Measurements from ENCODE around the gene MAGEA6.
"Not testable (repeated sequence)": the region's sequence is repeated elsewhere in the genome, so short reads cannot be mapped to it uniquely, and the experiment has no call there.

Gene MAGEA6, protein sequence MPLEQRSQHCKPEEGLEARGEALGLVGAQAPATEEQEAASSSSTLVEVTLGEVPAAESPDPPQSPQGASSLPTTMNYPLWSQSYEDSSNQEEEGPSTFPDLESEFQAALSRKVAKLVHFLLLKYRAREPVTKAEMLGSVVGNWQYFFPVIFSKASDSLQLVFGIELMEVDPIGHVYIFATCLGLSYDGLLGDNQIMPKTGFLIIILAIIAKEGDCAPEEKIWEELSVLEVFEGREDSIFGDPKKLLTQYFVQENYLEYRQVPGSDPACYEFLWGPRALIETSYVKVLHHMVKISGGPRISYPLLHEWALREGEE

GRCh38 chrX:152769549-152770289, at the start of gene MAGEA6:
Gene MAGEA6 (minus strand): TSS chrX:152769689. CDS start chrX:152767650, 2,039 bp downstream.
- not testable (repeated sequence) for DNase-seq (ENCODE audit: low read depth)

DNA sequence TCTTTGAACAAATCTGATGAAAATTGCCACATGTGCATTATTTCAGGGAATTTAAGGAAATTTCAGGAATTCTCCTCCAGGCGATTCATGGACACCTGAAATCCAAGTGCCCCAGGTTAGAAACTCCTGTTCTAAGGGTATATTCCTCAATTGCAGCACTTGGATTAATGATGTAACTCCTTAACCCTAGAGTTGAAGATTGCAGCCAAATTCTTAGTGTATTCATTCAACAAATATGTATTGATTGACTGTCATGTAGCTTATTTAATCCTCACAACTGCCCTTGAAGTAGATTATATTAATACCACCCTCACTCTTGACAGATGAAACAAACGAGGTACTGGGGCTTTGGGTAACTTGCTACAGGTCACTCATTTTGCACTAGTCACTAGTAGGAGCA, 49.8 kb upstream of the MAGEA6 start:
- no peak for DNase-seq (ENCODE audit: low read depth)

DNA sequence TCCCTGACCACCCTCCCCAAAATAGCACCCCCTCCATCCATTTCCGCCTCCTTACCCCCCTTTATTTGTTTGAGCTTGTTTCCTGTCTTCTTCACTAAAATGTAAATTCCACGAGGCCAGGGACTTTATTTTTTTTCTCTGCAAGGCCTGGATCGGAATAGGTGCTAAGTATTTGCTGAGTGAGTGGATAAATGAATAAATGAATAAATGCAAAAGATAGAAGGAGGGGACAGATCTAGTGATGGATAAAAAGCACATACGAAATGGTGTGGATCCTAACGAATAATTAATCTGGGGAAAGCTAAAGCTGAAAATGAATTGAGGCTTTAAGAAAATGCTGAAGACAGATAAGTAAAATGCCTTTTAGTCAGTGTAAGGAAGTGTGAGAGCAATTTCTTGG, 48.9 kb upstream of the MAGEA6 start:
- no peak for DNase-seq (ENCODE audit: low read depth)

DNA sequence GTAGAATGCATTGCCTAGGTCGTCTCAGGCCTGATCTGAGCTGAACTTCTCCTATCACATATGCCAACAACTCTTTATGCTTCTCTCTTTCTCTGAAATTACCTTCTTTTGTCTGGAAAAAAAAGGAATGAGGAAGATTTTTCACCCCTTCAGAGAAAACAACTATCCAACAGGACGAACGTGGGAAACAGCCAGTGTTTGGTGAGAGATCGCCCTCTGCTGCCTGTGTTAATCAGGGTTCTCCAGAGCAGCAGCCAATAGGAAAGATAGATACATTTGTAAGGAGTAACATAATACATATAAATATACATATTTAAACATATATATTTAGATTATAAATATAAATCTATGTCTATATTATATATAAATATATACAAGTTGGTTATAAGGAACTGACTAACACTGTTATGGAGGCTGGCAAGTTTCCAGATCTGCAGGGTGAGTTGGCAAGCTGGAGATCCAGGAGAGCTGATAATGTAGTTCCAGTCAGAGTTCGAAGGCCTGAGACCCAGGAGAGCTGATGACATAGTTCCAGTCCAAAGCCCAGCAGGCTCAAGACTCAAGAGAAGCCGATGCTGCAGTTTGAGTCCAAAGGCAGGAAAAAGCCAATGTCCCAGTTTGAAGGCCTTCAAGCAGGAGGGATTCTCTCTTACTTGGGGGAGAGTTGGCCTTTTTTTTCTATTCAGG, 47.7 kb upstream of the MAGEA6 start:
- DNase-seq (ENCODE audit: low read depth) = peak; percentile 45

DNA sequence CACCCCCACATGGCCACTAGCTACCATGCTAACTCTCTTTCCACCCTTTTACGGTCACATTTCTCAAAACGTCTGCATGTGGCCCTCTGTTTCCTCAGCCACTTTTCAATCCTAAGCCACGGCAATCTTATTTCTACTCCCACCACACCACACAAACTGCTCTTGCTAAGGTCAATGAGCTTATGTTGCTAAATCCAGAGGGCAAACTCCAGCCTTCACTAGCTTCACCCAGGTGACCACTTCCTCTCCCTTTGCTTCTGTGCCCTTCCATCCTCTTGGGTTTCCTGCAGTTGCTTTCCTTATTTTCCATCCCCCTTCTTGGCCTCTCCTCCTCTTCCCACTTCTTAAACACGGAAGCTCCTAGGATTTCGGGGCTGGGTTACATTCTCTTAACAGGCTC, 44.6 kb upstream of the MAGEA6 start:
- no peak for DNase-seq (ENCODE audit: low read depth)

DNA sequence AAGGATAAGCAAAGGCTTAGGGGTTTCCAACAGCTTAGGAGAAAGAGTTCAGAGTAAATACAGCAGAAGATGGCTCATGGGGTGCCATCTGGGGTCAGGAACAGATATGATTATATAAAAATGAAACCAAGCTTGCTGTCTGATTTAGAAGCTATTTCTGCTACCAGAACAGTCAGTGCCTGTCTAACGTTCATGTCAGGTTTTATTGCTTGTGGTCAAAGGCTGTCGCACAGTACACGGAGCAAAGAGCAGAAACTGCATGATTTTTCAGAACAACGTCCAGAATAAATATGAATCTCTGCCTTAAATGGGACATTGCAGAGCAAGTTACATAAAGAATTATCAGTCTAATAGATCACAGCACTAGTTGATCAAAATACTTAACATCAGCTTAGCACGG, 43.7 kb upstream of the MAGEA6 start:
- DNase-seq (ENCODE audit: low read depth) = no peak

DNA sequence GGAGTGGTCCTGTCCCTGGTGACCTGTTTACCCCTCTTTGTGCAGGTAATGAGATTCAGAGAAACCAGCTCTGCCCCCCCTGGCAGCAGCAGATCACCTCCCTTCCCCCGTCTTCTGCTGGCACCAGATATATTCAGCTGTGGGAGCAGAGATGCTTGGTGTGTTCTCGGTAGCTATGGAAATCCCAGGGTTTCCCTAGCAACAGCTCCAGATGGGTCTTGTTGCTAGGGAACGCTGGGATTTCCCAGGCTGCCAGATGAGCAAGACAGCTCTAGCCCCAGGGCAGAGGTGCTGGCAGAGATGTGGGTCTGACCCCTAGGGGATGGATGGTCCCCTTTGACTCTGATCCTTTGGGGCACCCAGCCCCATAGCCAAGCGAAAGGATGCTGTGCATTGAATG, 40.9 kb upstream of the MAGEA6 start:
- no peak for DNase-seq (ENCODE audit: low read depth)

GRCh38 chrX:152806035-152806434, 36.5 kb upstream of the MAGEA6 start:
- DNase-seq (ENCODE audit: low read depth) = no peak

- no peak for DNase-seq (ENCODE audit: low read depth)
Observed at GRCh38 chrX:152798945-152799344, 29.5 kb upstream of the MAGEA6 start.

DNA sequence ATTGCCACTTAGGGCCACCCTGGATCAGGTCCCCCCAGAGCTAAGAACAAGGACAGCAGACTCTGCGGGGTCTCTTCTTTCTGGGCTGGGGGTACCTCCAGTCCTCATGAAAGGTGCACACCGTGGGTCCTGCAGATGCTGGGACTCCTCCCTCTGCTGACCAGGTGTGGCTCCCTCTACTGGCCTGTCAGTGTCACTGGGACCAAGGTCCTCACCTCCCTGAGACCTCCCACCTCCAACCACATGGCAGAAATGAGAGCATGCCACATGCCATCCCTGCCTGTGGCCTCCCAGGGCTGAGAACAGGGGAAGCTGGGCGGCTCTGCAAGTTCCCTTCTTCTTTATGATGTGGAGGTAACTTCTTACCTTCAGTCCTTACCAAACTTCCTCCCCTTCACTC, 17.6 kb upstream of the MAGEA6 start:
- DNase-seq (ENCODE audit: low read depth) = not testable (repeated sequence)

DNA sequence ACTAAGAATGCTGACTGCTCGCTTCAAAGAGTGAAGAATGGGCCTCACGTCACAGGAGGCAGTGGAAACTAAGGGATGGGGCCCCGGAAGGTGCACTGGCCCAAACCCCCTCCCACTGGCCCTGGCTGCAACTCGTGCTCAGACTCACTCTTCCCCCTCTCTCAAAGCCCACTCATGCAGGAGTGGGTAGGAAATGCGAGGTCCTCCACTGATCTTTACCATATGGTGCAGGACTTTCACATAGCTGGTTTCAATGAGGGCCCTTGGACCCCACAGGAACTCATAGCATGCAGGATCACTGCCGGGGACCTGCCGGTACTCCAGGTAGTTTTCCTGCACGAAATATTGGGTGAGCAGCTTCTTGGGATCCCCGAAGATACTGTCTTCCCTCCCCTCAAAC, 2.9 kb downstream of the MAGEA6 start:
- not testable (repeated sequence) for DNase-seq (ENCODE audit: low read depth)

GRCh38 chrX:152761582-152761981, 7.9 kb downstream of the MAGEA6 start:
- DNase-seq (ENCODE audit: low read depth) = not testable (repeated sequence)

GRCh38 chrX:152759544-152759943, 9.9 kb downstream of the MAGEA6 start:
- not testable (repeated sequence) for DNase-seq (ENCODE audit: low read depth)

GRCh38 chrX:152758918-152759317, 10.6 kb downstream of the MAGEA6 start, which contains the start of gene CSAG3:
Gene CSAG3 (plus strand): TSS chrX:152759218.
- DNase-seq (ENCODE audit: low read depth) = not testable (repeated sequence)

DNA sequence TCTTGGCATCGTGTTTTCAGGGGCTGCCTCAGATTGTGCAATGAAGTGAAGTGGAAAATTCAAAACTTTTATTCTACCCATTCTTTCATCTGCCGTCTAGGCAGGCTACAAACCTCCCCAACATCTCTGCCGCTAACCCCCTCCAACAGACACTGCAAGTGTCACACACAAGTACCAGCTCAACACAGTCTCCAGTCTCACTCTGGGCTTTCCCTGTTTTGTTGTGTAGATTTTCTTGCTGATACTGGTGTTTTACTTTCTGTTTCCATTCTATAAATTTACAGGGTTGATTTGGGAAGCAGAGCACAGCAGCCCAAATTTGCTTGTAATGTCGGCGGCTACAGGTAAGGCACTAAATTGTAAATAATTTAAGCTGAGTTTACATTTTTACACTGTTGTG, 14.6 kb downstream of the MAGEA6 start:
- DNase-seq (ENCODE audit: low read depth) = not testable (repeated sequence)

DNA sequence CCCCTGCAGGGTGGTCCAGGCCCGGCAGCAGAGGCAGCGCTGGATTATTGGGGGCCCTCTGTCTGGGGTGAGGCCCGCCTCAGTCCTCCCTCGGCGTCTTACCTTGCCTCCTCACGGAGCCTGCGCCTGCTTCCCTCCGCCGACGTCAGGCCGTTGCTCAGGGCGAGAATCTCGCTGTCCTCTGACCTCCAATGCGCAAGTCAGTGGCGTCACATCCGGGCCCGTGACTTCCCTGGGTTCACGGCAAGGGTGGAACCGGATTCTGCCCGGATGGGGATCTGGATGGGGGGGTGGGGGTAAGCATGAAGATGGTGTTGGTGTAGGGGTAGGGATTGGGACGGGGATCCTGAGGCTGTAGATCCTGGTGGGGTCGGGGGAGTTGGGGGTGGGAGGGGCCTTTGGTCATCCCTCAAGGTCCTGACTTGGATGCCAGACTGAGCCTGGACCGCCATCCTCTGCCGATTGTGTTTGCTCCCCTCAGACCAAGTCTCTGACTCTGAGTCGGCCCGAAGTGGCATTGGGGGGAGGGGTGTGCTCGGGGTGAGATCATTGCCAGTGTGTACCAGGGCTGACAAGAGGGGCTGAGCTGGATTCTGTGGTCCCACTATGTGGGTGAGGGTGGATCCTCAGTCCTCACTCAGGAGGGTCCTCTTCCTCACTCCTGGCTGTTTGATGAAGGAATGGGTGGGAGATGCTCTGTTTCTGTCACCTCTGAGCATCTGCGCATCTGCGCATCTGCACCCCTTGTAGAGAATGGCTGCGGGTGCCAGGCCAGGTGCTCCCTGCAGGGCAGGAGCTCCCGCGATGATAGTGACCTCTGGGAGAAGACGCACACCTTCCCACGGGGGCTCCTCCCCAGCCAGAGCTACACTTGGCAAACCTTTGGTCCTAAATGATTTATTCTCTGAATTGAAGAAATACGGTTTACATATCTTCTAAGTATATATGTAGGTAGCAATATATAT, 15.5 kb downstream of the MAGEA6 start, which contains the start of gene MAGEA2:
Gene MAGEA2 (minus strand): TSS at position 157 of the 965 bp plus-strand sequence. CDS start 2,479 bp downstream, outside the sequence.
- DNase-seq (ENCODE audit: low read depth) = not testable (repeated sequence)

DNA sequence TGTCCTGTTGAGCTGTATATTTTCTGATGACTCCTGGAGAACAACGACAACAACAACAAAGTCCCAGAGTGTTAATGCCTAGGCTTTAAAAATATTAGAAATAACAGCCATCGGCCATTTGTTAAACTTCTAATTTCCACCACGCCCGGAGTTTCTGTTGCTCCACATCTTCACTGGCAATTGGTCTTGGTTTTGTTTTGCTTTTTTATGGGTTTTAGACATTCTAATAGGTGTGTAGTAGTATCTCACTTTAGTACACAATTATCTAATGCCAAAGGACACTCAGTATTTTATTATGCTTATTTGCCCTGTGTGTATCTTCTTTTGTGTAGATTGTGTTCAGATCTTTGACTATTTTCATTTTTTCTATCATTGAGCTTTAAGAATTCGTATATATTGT, 30.9 kb downstream of the MAGEA6 start:
- DNase-seq (ENCODE audit: low read depth) = no peak

- DNase-seq (ENCODE audit: low read depth) = not testable (repeated sequence)
Observed at GRCh38 chrX:152736528-152736927, 33.0 kb downstream of the MAGEA6 start.

DNA sequence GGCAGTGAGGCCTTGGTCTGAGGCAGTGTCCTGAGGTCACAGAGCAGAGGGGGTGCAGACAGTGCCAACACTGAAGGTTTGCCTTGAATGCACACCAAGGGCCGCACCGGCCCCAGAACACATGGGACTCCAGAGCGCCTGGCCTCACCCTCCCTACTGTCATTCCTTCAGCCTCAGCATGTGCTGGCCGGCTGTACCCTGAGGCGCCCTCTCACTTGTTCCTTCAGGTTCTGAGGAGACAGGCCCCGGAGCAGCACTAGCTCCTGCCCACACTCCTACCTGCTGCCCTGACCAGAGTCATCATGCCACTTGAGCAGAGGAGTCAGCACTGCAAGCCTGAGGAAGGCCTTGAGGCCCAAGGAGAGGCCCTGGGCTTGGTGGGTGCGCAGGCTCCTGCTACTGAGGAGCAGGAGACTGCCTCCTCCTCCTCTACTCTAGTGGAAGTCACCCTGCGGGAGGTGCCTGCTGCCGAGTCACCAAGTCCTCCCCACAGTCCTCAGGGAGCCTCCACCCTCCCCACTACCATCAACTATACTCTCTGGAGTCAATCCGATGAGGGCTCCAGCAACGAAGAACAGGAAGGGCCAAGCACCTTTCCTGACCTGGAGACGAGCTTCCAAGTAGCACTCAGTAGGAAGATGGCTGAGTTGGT, 33.5 kb downstream of the MAGEA6 start:
- no peak for DNase-seq (ENCODE audit: low read depth)

- DNase-seq (ENCODE audit: low read depth) = no peak
Observed at GRCh38 chrX:152735101-152735500, 34.4 kb downstream of the MAGEA6 start.

All from iris pigment epithelial cell (primary cell).